ENCODE results near the gene ITGB4. TPM values are rescaled to one million over a fixed set of nuclear protein-coding genes. Genes with fewer than 3 reads are reported as not detected.

ITGB4 gene
- total RNA-seq, 1 experiment from 2014 or later: 5.3 TPM

DNA sequence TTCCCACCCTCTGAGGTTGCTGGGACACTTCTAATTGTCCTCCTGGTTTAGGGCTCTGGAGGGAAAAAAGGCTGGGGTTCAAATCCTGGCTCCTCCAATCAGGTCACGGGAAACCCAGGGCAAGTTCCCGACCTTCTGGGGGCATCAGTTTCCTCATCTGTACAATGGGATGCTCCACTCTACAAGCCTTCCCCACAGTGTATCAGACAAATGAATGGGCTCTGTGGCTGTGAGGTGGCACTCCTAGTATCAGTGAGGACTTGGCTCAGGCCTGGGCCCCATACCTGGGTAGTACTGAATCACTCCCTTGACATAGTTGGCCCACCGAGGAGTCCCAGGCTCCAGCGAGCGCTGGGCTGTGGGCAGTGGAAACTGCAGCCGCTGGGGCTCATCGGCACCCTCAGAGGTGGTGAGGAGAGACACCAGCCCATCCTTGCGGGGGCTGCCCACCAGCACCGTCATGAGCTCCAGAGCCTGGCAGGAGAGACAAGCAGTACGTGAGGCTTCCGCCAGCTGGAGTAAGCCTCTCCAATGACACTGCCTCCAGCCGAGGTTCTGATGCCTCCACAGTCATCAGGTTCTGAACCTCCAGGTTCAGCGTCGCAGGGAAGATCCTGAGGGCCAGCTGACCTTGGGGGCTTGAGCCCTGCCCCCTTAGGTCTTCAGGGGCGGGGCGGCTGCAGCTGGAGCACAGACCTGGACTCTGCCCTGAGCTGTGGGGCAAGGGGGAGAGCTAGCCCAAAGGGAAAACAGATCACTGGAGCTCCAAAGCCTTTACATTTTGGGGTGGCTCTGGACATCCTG, 42.6 kb downstream of the ITGB4 start:
- H4K5ac ChIP-seq (ENCODE audit: insufficient read length, low read depth, low read length): no peak overlapping the region

More for the DNA sequence above, 42.6 kb downstream of the ITGB4 start:
- no peak overlapping the region for H3K18ac ChIP-seq (ENCODE audit: insufficient read length, low read depth, low read length)
- H3K27ac Mint-ChIP-seq: no peak overlapping the region
- no peak overlapping the region for H2BK20ac ChIP-seq (ENCODE audit: low read depth, low read length, poor library complexity, severe bottlenecking)
- H3T11ph ChIP-seq (ENCODE audit: low read length): no peak overlapping the region
- H3K79me2 ChIP-seq (ENCODE audit: insufficient read depth, low read length): no peaks in the 10 kb centered on the region
- no peak overlapping the region for H4K8ac ChIP-seq (replicated peaks; ENCODE audit: insufficient read length, low read depth, low read length)
- H2AFZ ChIP-seq (ENCODE audit: low read length): no peak overlapping the region
- no peaks in the 10 kb centered on the region for H3K9me3 Mint-ChIP-seq
- no peak overlapping the region for H3K23ac ChIP-seq (ENCODE audit: insufficient read length, low read depth, low read length)
- TF ChIP-seq, protein P1, sequence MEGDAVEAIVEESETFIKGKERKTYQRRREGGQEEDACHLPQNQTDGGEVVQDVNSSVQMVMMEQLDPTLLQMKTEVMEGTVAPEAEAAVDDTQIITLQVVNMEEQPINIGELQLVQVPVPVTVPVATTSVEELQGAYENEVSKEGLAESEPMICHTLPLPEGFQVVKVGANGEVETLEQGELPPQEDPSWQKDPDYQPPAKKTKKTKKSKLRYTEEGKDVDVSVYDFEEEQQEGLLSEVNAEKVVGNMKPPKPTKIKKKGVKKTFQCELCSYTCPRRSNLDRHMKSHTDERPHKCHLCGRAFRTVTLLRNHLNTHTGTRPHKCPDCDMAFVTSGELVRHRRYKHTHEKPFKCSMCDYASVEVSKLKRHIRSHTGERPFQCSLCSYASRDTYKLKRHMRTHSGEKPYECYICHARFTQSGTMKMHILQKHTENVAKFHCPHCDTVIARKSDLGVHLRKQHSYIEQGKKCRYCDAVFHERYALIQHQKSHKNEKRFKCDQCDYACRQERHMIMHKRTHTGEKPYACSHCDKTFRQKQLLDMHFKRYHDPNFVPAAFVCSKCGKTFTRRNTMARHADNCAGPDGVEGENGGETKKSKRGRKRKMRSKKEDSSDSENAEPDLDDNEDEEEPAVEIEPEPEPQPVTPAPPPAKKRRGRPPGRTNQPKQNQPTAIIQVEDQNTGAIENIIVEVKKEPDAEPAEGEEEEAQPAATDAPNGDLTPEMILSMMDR (conservative IDR thresholded peaks at IDR 0.05): no peak
- H3K36me3 Mint-ChIP-seq (ENCODE audit: insufficient read depth in 1 of 3, low read depth in 3 of 3): peaks cover 0 to 6% (median under 1%) of the 10 kb centered on the region in 3 experiments; a peak in 4 of 7 replicates
- H3K4me1 ChIP-seq (ENCODE audit: insufficient read depth, low read length): no peaks in the 10 kb centered on the region
- no peak overlapping the region for H2BK120ac ChIP-seq (ENCODE audit: low read depth, low read length, poor library complexity, severe bottlenecking)
- H3K27me3 Mint-ChIP-seq (ENCODE audit: low read depth): peaks cover 2% of the 10 kb centered on the region; the same call in 1 of the 2 replicates
- no peak overlapping the region for H2BK5ac ChIP-seq (ENCODE audit: insufficient read length, low read length)
- peaks cover 11% of the 10 kb centered on the region for H3K23me2 ChIP-seq (ENCODE audit: insufficient read length, low read depth, low read length, poor library complexity, severe bottlenecking)
- no peak overlapping the region for H4K91ac ChIP-seq (ENCODE audit: insufficient read length, low read depth, low read length)
- H3K27me3 ChIP-seq (ENCODE audit: insufficient read depth, low read length): no peaks in the 10 kb centered on the region
- WGBS (ENCODE audit: extremely low coverage, insufficient read length, low lambda C conversion rate): no CpG with 5 or more reads among the region's 16 CpGs
- H2AK5ac ChIP-seq (ENCODE audit: insufficient read length, low read length): no peak overlapping the region
- H3K9me3 ChIP-seq (ENCODE audit: control insufficient read depth, low read depth, low read length): no peaks in the 10 kb centered on the region
- H3K4me2 ChIP-seq (ENCODE audit: insufficient read depth, insufficient read length, low read length): peak overlapping the region; percentile 48
- H3K14ac ChIP-seq (ENCODE audit: insufficient read depth, low read length): no peak overlapping the region
- DNase-seq: peak; percentile 39
- H3K4ac ChIP-seq (ENCODE audit: low read depth, low read length): no peak overlapping the region
- no peak overlapping the region for H3K56ac ChIP-seq (ENCODE audit: insufficient read length, low read depth, low read length)
- H2BK12ac ChIP-seq (ENCODE audit: insufficient read length, low read depth, low read length): no peak overlapping the region
- H3K4me1 Mint-ChIP-seq: peaks cover 9 to 16% of the 10 kb centered on the region in 2 experiments
- H3K4me3 Mint-ChIP-seq: peak overlapping the region; percentile 64 to 80
- no peaks in the 10 kb centered on the region for H4K20me1 ChIP-seq (ENCODE audit: control insufficient read depth, insufficient read depth, insufficient read length)
- no peak overlapping the region for H3K27ac ChIP-seq (ENCODE audit: insufficient read length, low read depth, low read length)
- no peak overlapping the region for H2BK15ac ChIP-seq (ENCODE audit: low read depth, low read length)
- H3K9ac ChIP-seq (ENCODE audit: extremely low read depth, insufficient read length, low read length): no peak overlapping the region
- H3K79me1 ChIP-seq (ENCODE audit: insufficient read depth, low read depth, low read length, poor library complexity, severe bottlenecking): no peaks in the 10 kb centered on the region
